Stimulated activated CD4-positive, alpha-beta T cell treated with anti-CD3 and anti-CD28 coated beads, TNF-alpha, amount 100 ng/mL, for 24 hours (primary cell): ENCODE results near the gene GLYATL1B.
"Not testable (repeated sequence)": the region's sequence is repeated elsewhere in the genome, so short reads cannot be mapped to it uniquely, and the experiment has no call there.

Experiments used
- DNase-seq, 3 experiments: peaks; one replicate each; pipeline ENCODE4 v3.0.0-alpha.2; 2020; ENCODE audit warnings: low read depth in 3 of 3

GLYATL1B gene

DNA sequence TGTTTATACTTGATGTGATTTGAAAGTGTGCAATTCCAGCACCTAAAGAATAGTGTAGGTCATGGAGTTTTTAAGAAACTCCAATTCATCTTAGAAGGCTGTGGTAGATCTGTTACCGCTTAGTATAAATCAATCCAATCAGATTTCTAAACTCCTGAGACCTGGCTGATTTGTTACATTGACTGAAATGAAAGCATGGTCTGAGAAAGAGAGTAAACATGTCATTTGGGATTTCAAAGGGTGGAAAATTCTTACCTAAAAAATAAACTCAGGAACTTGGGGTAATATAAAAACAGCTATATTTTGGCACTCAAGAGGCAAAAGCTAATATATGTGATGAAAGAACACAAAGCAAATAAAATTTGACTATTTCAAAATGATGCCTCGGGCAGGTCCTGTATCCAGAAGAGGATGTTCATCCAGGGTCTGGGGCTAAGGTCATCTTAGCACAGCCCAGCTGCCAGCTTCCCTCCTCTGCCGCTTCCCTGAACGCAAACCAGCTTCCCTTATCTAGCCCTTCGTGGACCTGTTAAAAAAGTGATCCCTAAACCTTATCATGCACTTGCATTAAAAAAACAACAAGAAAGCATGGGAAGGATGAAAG, 10.0 kb downstream of the GLYATL1B start:
- DNase-seq, result not testable (repeated sequence)

DNA sequence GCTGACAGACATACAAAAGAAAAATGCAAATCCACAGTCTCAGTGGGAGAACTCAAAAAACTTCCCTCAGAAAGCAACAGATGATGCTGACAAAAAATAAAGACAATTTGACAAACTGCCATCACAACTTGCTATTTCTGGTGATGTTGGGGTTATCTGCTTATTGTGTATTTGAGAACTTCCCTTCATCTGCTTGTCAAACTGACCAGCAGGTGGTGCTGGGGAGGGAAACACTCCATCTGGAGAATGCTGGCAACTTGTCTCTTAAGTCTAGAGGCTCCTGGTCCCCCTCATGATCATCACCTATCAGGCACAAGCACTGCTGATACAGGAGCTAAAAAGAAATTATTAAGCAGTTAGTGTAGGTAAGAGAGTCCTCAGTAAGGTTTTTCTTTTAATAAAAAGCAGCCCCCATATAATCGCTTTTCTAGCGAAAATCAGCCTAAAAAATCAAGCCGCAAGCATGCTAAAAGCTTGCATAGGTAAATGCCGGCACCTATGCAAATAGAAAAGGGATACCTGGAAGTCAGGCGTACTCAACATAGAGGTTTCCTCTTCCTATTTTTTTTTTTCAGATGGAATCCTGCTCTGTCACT, 11.1 kb downstream of the GLYATL1B start:
- DNase-seq, result peak; percentile 28 to 57 (median 52)

DNA sequence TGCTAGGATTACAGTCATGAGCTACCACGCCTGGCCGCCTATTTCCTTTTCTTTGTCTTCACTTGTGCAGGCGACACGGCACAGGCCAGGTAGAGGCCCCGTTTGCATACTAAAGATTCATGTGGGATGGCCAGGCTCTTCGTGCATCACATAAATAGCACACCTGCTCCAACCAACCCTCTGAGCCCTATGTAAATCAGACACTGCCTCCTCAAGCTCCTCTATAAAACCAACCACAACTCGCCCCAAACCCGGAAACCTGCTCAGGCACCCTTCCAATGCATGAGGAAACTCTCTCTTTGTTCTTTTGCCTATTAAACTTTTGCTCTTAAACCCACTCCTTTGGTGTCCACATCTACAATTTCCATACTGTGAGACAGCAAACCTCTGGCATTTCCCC, 11.8 kb downstream of the GLYATL1B start:
- DNase-seq, result not testable (repeated sequence)

DNA sequence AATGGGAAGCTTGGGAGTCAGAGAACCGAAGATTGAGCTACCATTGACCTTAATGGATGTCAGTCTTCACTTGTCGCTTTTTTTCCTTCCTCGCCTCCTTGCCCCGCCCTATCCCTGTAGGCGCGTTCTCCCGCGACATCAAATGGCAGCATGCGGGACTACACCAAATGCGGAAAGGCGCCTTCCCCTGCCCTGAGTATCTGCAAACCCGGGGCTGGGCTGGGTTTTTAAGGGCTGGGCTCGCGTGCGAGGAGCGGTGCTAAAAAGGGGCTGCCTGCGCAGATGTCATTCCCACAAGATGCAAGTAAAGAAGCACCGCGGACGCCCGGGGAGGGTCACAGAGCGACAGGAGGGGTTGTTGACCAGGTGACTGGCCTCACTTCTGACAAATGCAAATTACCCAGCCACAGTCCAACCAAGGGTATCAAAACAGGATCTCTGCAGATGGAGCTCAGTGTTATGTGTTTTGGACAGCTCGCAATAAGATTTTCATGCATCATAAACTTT, 16.2 kb downstream of the GLYATL1B start:
- peak; percentile 28 to 71 (median 41) for DNase-seq

DNA sequence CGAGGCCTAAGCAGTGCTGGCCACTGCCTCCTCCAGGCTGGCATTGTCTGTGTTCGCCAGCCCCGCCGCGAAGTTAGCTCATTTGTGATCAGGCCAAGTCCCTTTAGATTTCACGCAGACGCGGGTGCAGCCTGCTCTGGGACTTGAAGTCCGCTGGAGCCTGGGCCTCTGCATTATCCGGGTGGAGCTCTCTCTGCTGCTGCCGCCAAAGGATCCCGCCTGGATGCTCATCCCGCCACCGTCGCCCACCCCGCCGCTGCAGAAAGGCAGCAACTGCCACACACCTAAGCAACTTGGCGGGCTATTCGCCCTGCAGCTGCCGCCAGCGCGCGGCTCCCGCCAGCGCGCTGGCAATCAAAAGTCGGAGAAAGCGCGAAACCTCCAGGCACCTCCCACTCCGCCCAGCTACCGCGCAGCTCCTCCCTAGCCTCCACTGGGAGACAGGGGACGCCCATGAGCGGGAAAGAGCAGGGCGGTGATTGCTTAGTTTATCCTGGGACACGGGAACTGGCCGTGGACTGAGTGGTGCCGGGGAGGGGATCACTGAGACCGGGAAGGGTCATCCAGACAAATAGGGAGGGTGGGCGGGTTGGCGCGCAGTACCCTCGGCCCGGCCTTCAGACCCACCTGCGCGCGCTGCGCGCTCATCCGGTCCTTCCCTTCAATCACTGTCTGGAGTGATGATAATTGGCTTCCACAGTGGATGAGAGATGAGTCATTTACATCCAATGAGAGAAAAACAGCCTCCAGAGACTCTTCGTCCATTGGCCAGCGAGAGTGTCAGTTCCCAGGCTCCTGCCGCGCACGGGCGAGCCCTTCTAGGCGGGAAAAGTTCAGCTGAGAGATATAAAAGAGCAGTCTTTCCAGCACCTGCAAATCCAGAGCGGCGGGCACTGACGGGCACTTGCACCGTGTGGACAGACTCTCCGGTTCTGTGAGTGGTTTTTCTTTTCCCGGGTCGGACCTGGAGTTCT, 20.5 kb downstream of the GLYATL1B start, which contains the start of gene FAM111B:
Gene FAM111B, plus strand, starts transcription at position 875 of the 974 bp plus-strand sequence. CDS start 2,389 bp downstream, outside the sequence.
- peak; percentile 33 to 75 (median 49) for DNase-seq

DNA sequence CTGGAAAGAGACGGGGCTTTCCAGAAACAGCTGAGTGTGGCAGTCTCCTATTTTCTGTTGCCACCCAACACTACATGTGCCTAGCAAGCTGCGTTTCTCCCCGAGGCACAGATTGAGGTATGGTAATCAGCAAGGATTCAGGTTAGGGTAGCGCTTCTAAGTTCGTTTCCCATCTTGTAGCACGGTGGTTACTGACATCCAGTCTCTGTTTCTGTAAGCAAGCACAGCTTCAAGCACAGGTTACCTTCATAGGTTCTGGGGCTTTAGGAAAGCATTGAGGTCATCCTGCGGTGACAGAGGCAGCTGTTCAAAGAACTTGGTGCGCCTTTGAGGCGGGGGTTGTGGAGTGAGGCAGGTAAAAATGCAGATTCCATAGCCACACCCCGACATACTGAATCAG, 21.6 kb downstream of the GLYATL1B start:
- DNase-seq, result peak in 1 of 3 experiments; percentile 30

DNA sequence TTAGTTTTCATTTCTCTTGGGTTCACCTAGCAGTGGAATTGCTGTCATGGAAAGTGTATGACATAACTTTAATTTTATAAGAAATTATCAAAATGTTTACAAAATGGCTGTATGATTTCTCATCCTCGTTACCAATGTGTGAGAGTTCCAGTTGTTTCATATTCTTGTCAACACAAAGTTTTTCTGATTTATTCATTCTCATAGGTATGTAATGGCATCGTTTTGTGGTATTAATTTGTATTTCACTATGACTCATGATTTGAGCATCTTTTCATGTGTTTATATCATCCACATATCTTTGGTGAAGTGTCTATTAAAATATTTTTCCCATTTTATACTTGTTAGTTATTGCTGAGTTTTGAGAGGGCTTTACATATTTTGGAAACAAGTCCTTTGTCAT, 26.4 kb downstream of the GLYATL1B start:
- DNase-seq, result no peak

DNA sequence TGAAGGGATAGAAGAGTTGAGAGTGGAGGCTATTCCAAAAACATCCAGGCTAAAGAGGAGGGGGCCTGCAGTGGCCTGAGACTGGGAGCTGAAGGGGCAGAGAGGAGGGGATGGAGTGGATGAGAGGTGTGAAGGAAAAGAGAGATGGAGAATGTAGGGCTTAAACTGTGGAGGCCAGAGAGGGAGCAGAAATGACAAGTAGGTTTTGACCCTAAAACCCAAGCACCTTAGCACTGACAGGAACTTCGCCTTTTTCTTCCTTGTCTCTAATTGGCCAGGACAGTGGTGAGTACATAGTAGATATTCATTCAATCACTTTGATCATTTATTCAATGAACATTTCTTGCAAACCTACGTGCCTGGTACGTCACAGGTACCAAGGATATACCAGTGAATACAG, 28.2 kb downstream of the GLYATL1B start:
- no peak for DNase-seq

DNA sequence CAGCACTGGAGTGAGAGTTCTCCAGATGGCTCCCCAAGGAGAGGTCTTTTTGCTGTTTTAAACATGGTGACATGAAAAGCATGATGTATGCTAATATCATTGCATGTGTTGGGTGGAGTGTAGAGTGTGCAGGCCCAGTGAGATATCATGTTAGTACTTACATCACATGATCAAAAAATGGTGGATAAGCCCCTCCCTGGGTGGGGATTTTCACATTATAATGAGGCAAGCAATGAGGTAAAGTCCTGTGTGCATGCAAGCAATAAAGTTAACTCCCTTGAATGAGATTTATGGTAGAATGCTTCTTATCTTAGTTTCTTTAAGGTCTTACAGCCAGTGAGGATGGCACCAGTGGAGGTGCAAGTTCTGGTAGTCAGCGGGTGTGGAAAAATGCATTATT, 29.4 kb downstream of the GLYATL1B start:
- DNase-seq, result no peak

DNA sequence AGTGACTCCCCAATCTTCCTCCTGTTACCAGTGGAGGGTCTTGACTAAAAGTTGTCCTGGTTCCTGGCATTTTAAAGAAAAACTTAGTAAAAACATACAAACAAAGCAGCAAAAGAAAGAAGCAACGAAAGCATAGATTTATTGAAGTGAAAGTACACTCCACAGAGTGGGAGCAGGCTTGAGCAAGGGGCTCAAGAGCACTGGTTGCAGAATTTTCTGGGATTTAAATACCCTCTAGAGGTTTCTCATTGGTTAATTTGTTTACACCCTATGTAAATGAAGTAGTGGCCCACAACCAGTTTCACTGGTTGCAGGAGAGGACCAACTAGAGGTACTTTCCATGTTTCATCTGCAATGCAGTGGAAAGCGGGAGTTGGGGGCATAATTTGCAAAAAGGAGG, 31.7 kb downstream of the GLYATL1B start:
- DNase-seq, result no peak

DNA sequence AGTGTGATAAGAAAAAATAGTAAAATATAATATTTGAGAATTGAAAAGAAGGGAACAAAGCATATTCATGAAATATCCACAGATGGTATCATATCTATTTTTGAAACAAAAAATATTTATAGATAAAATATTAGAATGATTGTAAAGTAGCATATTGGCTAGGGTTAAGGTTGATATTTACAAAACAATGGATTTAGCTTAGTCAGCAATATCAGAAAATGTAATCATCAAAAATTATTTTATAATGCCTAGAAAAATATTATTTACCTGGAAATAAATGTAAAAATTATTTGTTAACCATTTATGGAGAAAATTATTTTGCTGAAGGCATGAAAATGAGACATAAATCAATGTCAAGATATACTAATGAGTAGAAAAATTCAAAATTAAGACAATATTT, 33.7 kb downstream of the GLYATL1B start:
- DNase-seq, result no peak

DNA sequence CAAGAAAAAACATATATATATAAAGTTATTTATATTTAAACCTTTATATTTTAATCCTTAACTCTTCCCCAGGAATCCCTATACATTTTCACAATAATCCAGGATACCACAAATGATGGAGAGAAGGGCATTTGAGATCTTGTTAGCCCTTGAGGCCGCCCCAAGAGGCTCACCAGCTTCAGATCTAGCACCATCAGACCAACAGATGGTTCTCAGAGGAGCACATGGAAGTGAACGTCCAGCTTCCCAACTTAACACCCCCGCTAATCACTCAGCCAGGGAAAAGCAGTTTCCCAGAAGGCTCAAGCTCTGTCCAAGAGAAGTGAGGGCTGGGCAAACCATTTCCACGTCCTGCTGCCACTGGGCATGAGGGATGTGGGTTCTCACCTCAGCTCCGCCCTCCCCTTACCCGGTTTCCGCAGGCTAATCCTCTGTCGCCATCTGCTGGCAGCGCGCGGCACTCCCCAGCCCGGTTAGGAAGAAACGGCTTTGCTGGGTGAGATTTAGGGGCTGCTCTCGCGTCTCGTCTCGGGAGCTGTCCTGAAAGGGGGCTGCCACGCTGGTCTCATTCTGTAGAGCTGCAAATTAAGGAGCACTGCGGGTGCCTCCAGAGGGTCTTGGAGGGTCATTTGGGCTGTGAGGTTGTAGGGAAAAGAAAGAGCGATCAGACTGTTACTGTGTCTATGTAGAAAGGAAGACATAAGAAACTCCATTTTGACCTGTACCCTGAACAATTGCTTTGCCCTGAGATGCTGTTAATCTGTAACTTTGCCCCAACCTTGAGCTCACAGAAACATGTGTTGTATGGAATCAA, 49.7 kb downstream of the GLYATL1B start:
- peak; percentile 76 to 84 (median 79) for DNase-seq

DNA sequence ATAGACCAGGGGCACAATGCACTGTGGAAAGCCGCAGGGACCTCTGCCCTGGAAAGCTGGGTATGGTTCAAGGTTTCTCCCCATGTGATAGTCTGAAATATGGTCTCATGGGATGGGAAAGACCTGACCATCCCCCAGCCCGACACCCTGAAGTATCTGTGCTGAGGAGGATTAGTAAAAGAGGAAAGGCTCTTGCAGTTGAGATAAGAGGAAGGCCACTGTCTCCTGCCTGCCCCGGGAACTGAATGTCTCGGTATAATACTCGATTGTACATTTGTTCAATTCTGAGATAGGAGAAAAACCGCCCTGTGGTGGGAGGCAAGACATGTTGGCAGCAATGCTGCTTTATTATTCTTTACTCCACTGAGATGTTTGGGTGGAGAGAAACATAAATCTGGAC, 50.4 kb downstream of the GLYATL1B start:
- not testable (repeated sequence) for DNase-seq

DNA sequence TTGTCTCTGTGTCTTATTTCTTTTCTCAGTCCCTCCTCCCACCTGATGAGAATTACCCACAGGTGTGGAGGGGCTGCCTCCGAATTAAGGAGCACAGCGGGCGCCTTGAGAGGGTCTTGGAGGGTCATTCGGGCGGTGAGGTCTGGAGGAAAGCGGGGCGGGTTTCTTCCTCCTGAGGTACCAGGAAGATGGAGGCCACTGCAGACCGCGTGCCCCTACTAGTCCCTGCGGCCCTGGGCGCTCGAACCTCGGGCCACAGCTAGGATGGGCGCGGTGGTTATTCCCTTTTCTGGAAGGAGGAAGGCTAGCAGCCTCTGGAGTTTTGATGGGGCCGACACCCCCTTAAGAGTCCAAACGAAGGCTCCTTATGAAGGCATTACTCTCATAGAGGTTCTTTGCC, 51.1 kb downstream of the GLYATL1B start:
- no peak for DNase-seq

DNA sequence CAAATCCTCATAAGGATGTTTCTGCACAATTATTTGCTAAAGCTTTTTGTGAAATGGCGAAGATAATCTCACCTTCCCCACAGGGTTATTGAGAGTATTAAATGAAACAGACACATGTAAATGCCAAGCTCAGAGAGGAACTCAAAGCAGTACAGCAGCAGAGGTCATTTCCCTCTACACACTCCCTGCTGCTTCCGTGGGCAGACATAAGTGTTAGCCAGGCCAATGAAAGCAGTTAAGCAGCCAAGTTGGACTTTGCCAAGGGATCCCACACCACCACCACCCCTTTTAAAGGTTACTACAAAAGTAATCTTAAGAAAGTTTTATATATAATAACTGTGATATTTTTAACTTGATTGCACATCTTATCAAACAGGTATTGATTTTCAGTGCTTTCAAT, 52.5 kb downstream of the GLYATL1B start:
- no peak for DNase-seq

DNA sequence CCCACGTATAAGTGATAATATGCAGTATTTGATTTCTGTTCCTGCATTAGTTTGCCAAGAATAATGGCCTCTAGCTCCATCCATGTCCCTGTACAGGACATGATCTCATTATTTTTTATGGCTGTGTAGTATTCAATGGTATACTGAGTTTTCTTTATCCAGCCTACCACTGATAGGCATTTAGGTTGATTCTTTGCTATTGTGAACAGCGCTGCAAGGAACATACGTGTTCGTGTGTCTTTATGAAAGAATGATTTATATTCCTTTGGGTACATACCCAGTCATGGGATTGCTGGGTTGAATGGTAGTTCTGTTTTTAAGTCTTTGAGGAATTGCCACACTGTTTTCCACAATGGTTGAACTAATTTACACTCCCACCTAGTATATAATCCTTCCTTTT, 55.1 kb downstream of the GLYATL1B start:
- DNase-seq, result no peak

DNA sequence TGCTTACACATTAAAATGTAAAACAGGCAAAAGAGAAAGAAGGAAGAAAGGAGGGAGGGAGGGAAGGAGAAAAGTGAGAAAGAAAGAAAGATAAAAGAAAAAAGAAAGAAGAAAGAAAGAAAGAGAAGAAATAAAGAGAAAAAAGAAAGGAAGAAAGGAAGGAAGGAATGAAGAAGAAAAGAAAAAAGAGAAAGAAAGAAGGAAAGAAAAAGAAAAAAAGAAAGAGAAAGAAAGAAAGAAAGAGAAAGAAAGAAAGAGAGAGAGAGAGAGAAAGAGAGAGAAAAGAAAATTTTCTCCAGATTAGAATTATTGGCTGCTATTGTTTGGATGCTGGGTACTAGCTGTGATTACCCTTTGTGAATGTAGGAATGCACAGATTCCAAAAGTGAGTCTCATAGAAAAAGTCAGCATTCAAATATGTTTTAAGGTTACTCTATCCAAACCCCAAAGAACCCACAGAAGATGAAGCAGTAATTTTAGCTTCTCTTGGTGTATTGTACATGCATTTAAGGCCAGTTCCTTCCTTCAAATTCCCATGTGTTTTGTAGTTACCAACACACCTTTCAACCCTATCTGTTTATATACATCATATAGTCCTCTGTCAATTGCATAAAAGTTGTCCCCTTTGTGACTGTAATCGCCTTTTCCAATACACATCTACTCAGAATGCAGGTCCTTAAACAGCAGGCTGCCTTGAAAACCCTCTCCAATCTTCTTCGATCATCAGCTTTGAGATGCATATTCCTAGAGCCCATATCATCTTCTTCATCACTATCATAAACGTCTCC, 55.8 kb downstream of the GLYATL1B start:
- no peak for DNase-seq

DNA sequence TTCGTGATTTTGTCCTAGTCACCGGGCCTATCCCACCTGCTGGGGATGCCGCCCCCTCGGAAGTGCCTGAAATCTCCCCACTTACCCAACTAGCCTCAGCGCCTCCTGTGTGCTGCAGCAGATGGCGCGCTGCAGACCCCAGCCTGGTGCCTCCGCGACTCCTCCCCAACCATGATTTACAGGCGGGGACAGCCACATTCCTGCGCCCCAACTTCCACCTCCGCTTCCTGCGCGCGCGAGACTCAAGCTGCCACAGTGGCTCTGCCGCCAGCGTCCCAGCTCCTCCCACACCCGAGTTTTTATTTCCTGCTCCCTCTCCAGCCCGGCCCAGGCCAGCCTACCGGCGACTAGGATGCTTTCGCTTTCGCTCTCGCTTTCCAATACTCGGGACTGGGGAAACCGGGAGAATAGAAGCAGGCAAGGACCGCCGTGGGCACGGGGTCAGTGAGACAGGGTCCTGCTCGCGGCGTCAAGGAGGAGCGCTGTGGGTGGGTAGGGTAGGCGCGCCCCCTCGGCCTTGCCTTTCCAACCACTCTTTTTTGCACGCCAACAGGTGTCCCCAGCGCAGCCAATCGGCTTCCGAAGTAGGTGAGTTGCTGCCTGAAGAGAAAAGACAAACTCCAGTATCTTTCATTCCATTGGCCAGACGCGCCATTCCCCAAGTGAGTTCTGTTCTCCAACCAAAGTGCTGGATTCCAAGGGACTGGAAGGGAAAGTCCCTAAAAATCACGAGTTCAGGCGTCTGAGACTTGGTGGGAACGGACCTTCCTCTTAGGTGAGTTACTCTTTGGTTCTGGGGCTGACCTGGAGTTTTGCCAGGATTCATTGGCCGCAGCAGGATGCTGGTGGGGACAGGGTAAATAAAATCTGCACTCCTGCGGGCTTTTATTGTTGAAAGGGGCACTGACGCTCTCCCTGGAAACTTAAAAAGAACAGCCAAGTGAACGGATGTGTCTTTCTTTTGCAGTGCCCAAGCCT, 56.7 kb downstream of the GLYATL1B start, which contains the start of gene FAM111A:
Gene FAM111A, plus strand, starts transcription at position 327 of the 978 bp plus-strand sequence. CDS start 6,017 bp downstream, outside the sequence.
- peak; percentile 46 to 84 (median 62) for DNase-seq

DNA sequence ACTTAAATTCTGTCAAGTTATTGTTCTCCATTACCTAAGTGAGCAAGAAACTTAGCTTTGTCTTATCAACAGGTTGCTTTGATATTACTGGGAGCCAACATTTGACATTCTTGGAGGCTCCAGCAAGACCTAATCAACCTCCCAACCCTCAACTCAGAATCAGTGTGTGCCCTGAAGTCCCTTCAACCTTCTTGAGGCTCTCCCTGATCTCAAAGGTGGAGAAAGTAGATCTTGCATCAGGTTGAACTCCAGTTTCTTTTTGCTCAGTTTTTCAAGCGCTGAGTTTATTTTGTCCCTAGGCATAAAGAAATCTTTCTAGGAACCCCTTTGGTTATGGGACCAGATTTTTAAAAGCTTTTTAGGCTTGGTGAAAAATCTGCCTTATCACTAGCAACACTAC, 58.0 kb downstream of the GLYATL1B start:
- DNase-seq, result no peak
